Kidney (tissue), 14 donors: Measurements from ENCODE around the gene TMEM205. TPM values are rescaled to one million over a fixed set of nuclear protein-coding genes. Genes with fewer than 3 reads are reported as not detected.

Experiments used
- DNase-seq, 5 donors: peaks; one replicate each; pipeline ENCODE4 v3.0.0-alpha.2; 2013 to 2020
- FAIRE-seq: peaks from 2 replicates; lab custom pipeline; 2012; peaks lifted over from hg19 to GRCh38; lab: Jason Lieb, UNC
- H3K27ac ChIP-seq, 2 donors: one replicate each; pipeline ENCODE4 v1.7.0; 2013; ENCODE audit warnings: low read depth in 2 of 2, low read length in 2 of 2, inconsistent platforms in 1 of 2
- H3K27me3 ChIP-seq: one replicate; pipeline ENCODE4 v1.7.1; 2013; ENCODE audit warnings: low read length, inconsistent platforms; ENCODE audit not compliant: control insufficient read depth, insufficient read depth
- H3K36me3 ChIP-seq, 3 donors: one replicate each; pipeline versions ENCODE4 v1.7.0 to v1.7.1; 2013; ENCODE audit warnings: low read length in 3 of 3, control low read depth in 1 of 3, inconsistent platforms in 1 of 3; ENCODE audit not compliant: insufficient read depth in 3 of 3, control insufficient read depth in 2 of 3
- H3K4me1 ChIP-seq, 3 donors: one replicate each; pipeline versions ENCODE4 v1.7.0 to v1.7.1; 2013; ENCODE audit warnings: low read length in 3 of 3, inconsistent platforms in 1 of 3, low read depth in 1 of 3; ENCODE audit not compliant: control insufficient read depth in 2 of 3, insufficient read depth in 2 of 3
- H3K4me3 ChIP-seq, 3 donors: one replicate each; pipeline versions ENCODE4 v1.7.0 to v1.8.1; 2013; ENCODE audit warnings: low read length in 3 of 3, control low read depth in 1 of 3, inconsistent platforms in 1 of 3
- H3K9ac ChIP-seq, 3 donors: one replicate each; pipeline versions ENCODE4 v1.7.0 to v1.7.1; 2013; ENCODE audit warnings: low read length in 3 of 3, control low read depth in 1 of 3, inconsistent platforms in 1 of 3
- H3K9me3 ChIP-seq, 3 donors: one replicate each; pipeline versions ENCODE4 v1.7.0 to v1.7.1; 2013; ENCODE audit warnings: low read length in 3 of 3, control low read depth in 1 of 3, inconsistent platforms in 1 of 3; ENCODE audit not compliant: control insufficient read depth in 2 of 3, insufficient read depth in 1 of 3
- CTCF ChIP-seq: IDR thresholded peaks from 3 replicates; pipeline ENCODE4 v1.5.1; 2012; ENCODE audit warnings: mild to moderate bottlenecking, moderate library complexity, borderline replicate concordance; ENCODE audit not compliant: insufficient read depth; ENCODE audit errors: extremely low read depth
- intact Hi-C: fragments of 100-400 bp; cut with DNase I; formaldehyde crosslinking; loops from one replicate; pipeline ENCODE4 v1.11.1; 2022
- polyA plus RNA-seq: library from polyadenylated mRNA; stranded (reverse); fragments of 350-450 nt; fragmentation: Illumina TruSeq; extraction: RNeasy Lipid Tissue Mini Kit (QIAGEN cat#74804); gene quantifications from one replicate; pipeline ENCODE4 v1.2.3, GENCODE V29; 2014; ENCODE audit warnings: low read depth, low replicate concordance; ENCODE audit not compliant: insufficient read depth
- total RNA-seq: library from RNA; stranded (reverse); fragmentation: NEBNext Ultra II Directional; extraction: Animal tissue kit (Norgen Biotek cat#: 25700); gene quantifications from one replicate; pipeline ENCODE4 v1.2.1, GENCODE V29; 2021
- donor health status: control.
- donor health status: control.
- donor health status: control.
- donor health status: control.
- donor health status: control.
- donor health status: DM: yes; HTN: yes; CAD: no.
- donor health status: Normal renal cell carcinoma (clear cell type).

Gene TMEM205
- total and polyA plus RNA-seq, 2 donors from 2014 or later, result 150 to 417 TPM

GRCh38 chr19:11331502-11331901, 14.6 kb downstream of the TMEM205 start:
- Histone ChIP-seq H3K27ac (no peak overlapping the region), H3K27me3 (no peaks in the 10 kb centered on the region), H3K4me3 (no peak overlapping the region), H3K4me1 (no peaks in the 10 kb centered on the region), H3K36me3 (peaks cover 4 to 7% (median 4%) of the 10 kb centered on the region in 3 donors), H3K9ac (no peak overlapping the region), H3K9me3 (no peaks in the 10 kb centered on the region)
- FAIRE-seq, result no peak
- TF ChIP-seq CTCF, result no peak
- no peak for DNase-seq
- intact Hi-C loops, result no loop called here

- Histone ChIP-seq H3K9ac (no peak overlapping the region), H3K9me3 (no peaks in the 10 kb centered on the region), H3K4me3 (no peak overlapping the region), H3K36me3 (peaks cover 1 to 4% (median 2%) of the 10 kb centered on the region in 3 donors), H3K27ac (no peak overlapping the region), H3K27me3 (no peaks in the 10 kb centered on the region), H3K4me1 (no peaks in the 10 kb centered on the region)
- no peak for TF ChIP-seq CTCF
- DNase-seq (no peak), FAIRE-seq (no peak)
- intact Hi-C loops, result no loop called here
These were observed 15.9 kb downstream of the TMEM205 start for GRCh38 chr19:11330127-11330526.

GRCh38 chr19:11325544-11325943, 20.5 kb downstream of the TMEM205 start:
- FAIRE-seq (no peak), DNase-seq (no peak)
- no peak overlapping the region for H3K9ac ChIP-seq
- no peak overlapping the region for H3K27ac ChIP-seq
- TF ChIP-seq CTCF, result no peak
- intact Hi-C loops, result no loop called here
- peaks cover 4 to 14% (median 8%) of the 10 kb centered on the region in 3 donors for H3K4me1 ChIP-seq
- no peaks in the 10 kb centered on the region for H3K27me3 ChIP-seq
- no peak overlapping the region for H3K4me3 ChIP-seq
- H3K9me3 ChIP-seq, result no peaks in the 10 kb centered on the region
- peaks cover 0 to 4% (median 0%) of the 10 kb centered on the region in 3 donors for H3K36me3 ChIP-seq
